ENCODE data around the gene IFNA1.
A peak's percentile ranks its signal among the peaks of the same experiment; 100 is the strongest.
"Not testable (repeated sequence)": the region's sequence is repeated elsewhere in the genome, so short reads cannot be mapped to it uniquely, and the experiment has no call there.

The IFNA1 gene

GRCh38 chr9:21440139-21440538, at the start of gene IFNA1:
IFNA1 (plus strand) TSS chr9:21440439; CDS start chr9:21440508, 69 bp downstream.
- DNase-seq (ENCODE audit: low read depth in 1 of 2, low spot score in 1 of 2): no peak

GRCh38 chr9:21392270-21392669, 48.0 kb upstream of the IFNA1 start:
- no peak for DNase-seq (ENCODE audit: low read depth in 1 of 2, low spot score in 1 of 2)

GRCh38 chr9:21395778-21396717, 44.2 kb upstream of the IFNA1 start:
- DNase-seq (ENCODE audit: low read depth in 1 of 2, low spot score in 1 of 2): peak; percentile 24 to 40

- no peak for DNase-seq (ENCODE audit: low read depth in 1 of 2, low spot score in 1 of 2)
Observed at GRCh38 chr9:21398955-21399489, 41.2 kb upstream of the IFNA1 start.

GRCh38 chr9:21399956-21400355, 40.3 kb upstream of the IFNA1 start:
- no peak for DNase-seq (ENCODE audit: low read depth in 1 of 2, low spot score in 1 of 2)

- no peak for DNase-seq (ENCODE audit: low read depth in 1 of 2, low spot score in 1 of 2)
Observed at GRCh38 chr9:21402386-21403251, 37.6 kb upstream of the IFNA1 start.

GRCh38 chr9:21404146-21404545, 36.1 kb upstream of the IFNA1 start:
- no peak for DNase-seq (ENCODE audit: low read depth in 1 of 2, low spot score in 1 of 2)

GRCh38 chr9:21408817-21409216, 31.4 kb upstream of the IFNA1 start, which contains the start of gene IFNA8:
IFNA8 (plus strand) TSS chr9:21409117; CDS start chr9:21409177, 60 bp downstream.
- DNase-seq (ENCODE audit: low read depth in 1 of 2, low spot score in 1 of 2): no peak

- no peak for DNase-seq (ENCODE audit: low read depth in 1 of 2, low spot score in 1 of 2)
Observed at GRCh38 chr9:21412107-21412506, 28.1 kb upstream of the IFNA1 start.

GRCh38 chr9:21413151-21413550, 27.1 kb upstream of the IFNA1 start:
- no peak for DNase-seq (ENCODE audit: low read depth in 1 of 2, low spot score in 1 of 2)

GRCh38 chr9:21413624-21414023, 26.6 kb upstream of the IFNA1 start:
- no peak for DNase-seq (ENCODE audit: low read depth in 1 of 2, low spot score in 1 of 2)

- DNase-seq (ENCODE audit: low read depth in 1 of 2, low spot score in 1 of 2): no peak
Observed at GRCh38 chr9:21414220-21414940, 25.9 kb upstream of the IFNA1 start.

- DNase-seq (ENCODE audit: low read depth in 1 of 2, low spot score in 1 of 2): no peak
Observed at GRCh38 chr9:21415493-21416267, 24.6 kb upstream of the IFNA1 start.

- no peak for DNase-seq (ENCODE audit: low read depth in 1 of 2, low spot score in 1 of 2)
Observed at GRCh38 chr9:21428235-21428634, 12.0 kb upstream of the IFNA1 start.

- DNase-seq (ENCODE audit: low read depth in 1 of 2, low spot score in 1 of 2): no peak
Observed at GRCh38 chr9:21429191-21429590, 11.0 kb upstream of the IFNA1 start.

GRCh38 chr9:21432672-21433425, 7.4 kb upstream of the IFNA1 start:
- DNase-seq (ENCODE audit: low read depth in 1 of 2, low spot score in 1 of 2): no peak

- peak in 1 of 2 donors; percentile 2 for DNase-seq (ENCODE audit: low read depth in 1 of 2, low spot score in 1 of 2)
Observed at GRCh38 chr9:21434202-21435014, 5.8 kb upstream of the IFNA1 start.

- not testable (repeated sequence) for DNase-seq (ENCODE audit: low read depth in 1 of 2, low spot score in 1 of 2)
Observed at GRCh38 chr9:21435015-21435383, 5.2 kb upstream of the IFNA1 start.
